HFFc6 (cell line): ENCODE measurements around the gene AK4. TPM values are rescaled to one million over a fixed set of nuclear protein-coding genes. Genes with fewer than 3 reads are reported as not detected.

ENCODE experiments used
- DNase-seq: peaks from one replicate; pipeline ENCODE4 v3.0.0-alpha.2; 2018
- H3K27ac Mint-ChIP-seq: 2 replicates; pipeline ENCODE4 v1.8.0; 2020; ENCODE audit warnings: mild to moderate bottlenecking, mixed read lengths
- H3K27me3 Mint-ChIP-seq: 2 replicates; pipeline ENCODE4 v1.8.0; 2021; ENCODE audit warnings: mild to moderate bottlenecking, moderate library complexity, mixed read lengths; ENCODE audit not compliant: insufficient read depth
- H3K36me3 Mint-ChIP-seq: 2 replicates; pipeline ENCODE4 v1.8.0; 2021; ENCODE audit warnings: low read depth, mixed read lengths
- H3K4me1 Mint-ChIP-seq: 2 replicates; pipeline ENCODE4 v1.8.0; 2020; ENCODE audit warnings: low read depth, mixed read lengths
- H3K4me3 Mint-ChIP-seq: 2 replicates; pipeline ENCODE4 v1.8.0; 2020; ENCODE audit warnings: mild to moderate bottlenecking, moderate library complexity, mixed read lengths
- H3K9me3 Mint-ChIP-seq: 2 replicates; pipeline ENCODE4 v1.8.0; 2020; ENCODE audit warnings: mild to moderate bottlenecking, mixed read lengths
- total RNA-seq, 6 experiments: library from RNA; stranded (reverse); fragmentation: NEBNext Ultra II Directional; extraction: Animal tissue kit (Norgen Biotek cat#: 25700); gene quantifications; 2 replicates in 1 of 6; 3 replicates in 5 of 6; pipeline ENCODE4 v1.2.3, GENCODE V29; 2021
- TF ChIP-seq, protein P1 (sequence below): fragments of 200-600 bp; sonication (generic); IDR thresholded peaks from 2 replicates; pipeline ENCODE4 v1.5.0; 2021; ENCODE audit warnings: antibody characterized with exemption, mild to moderate bottlenecking

The AK4 gene
- total RNA-seq, 6 experiments from 2014 or later, result 0.25 to 3.3 (median 0.53) TPM

- Mint-ChIP-seq H3K27ac (no peak overlapping the region), H3K36me3 (no peaks in the 10 kb centered on the region), H3K27me3 (peaks cover 28% of the 10 kb centered on the region), H3K9me3 (no peaks in the 10 kb centered on the region), H3K4me1 (no peaks in the 10 kb centered on the region), H3K4me3 (no peak overlapping the region)
- no peak for DNase-seq
- TF ChIP-seq, protein P1, sequence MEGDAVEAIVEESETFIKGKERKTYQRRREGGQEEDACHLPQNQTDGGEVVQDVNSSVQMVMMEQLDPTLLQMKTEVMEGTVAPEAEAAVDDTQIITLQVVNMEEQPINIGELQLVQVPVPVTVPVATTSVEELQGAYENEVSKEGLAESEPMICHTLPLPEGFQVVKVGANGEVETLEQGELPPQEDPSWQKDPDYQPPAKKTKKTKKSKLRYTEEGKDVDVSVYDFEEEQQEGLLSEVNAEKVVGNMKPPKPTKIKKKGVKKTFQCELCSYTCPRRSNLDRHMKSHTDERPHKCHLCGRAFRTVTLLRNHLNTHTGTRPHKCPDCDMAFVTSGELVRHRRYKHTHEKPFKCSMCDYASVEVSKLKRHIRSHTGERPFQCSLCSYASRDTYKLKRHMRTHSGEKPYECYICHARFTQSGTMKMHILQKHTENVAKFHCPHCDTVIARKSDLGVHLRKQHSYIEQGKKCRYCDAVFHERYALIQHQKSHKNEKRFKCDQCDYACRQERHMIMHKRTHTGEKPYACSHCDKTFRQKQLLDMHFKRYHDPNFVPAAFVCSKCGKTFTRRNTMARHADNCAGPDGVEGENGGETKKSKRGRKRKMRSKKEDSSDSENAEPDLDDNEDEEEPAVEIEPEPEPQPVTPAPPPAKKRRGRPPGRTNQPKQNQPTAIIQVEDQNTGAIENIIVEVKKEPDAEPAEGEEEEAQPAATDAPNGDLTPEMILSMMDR, result no peak
These were observed 16.6 kb downstream of the AK4 start for GRCh38 chr1:65164633-65165032.

GRCh38 chr1:65165269-65165993 is 17.4 kb downstream of the AK4 start:
- H3K4me3 Mint-ChIP-seq, result no peak overlapping the region
- no peaks in the 10 kb centered on the region for H3K36me3 Mint-ChIP-seq
- no peak for DNase-seq
- peaks cover 28% of the 10 kb centered on the region for H3K27me3 Mint-ChIP-seq
- TF ChIP-seq, protein P1, result no peak
- H3K4me1 Mint-ChIP-seq, result no peaks in the 10 kb centered on the region
- no peaks in the 10 kb centered on the region for H3K9me3 Mint-ChIP-seq
- no peak overlapping the region for H3K27ac Mint-ChIP-seq

DNA sequence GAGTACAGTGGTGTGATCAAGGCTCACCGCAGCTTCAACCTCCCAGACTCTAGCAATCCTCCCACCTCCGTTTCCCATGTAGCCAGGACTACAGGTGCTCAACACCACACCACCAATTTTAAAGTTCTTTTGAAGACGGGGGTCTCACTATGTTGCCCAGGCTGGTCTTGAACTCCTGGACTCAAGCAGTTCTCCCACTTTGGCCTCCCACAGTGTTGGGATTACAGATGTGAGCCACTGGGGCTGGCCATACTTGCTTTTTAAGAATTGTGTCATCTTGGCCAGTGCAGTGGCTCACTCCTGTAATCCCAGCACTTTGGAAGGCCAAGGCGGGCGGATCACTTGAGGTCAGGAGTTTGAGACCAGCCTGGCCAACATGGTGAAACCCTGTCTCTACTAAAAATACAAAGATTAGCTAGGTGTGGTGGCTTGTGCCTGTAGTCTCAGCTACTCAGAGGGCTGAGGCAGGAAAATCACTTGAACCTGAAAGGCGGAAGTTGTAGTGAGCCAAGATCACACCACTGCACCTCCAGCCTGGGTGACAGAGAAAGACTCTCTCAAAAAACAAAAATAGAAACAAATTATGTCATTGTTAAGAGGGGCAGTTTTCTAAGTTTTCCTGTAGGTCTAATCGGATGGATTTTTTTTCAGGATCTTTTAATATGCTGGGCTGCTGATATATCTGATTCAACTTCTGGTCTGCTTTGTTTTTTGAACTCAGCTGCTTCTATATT is 18.7 kb downstream of the AK4 start:
- no peaks in the 10 kb centered on the region for H3K36me3 Mint-ChIP-seq
- TF ChIP-seq, protein P1, result no peak
- no peaks in the 10 kb centered on the region for H3K4me1 Mint-ChIP-seq
- peaks cover 24% of the 10 kb centered on the region for H3K27me3 Mint-ChIP-seq
- H3K4me3 Mint-ChIP-seq, result no peak overlapping the region
- DNase-seq, result no peak
- H3K27ac Mint-ChIP-seq, result no peak overlapping the region
- H3K9me3 Mint-ChIP-seq, result no peaks in the 10 kb centered on the region

- Mint-ChIP-seq H3K27ac (no peak overlapping the region), H3K36me3 (no peaks in the 10 kb centered on the region), H3K4me3 (no peak overlapping the region), H3K9me3 (no peaks in the 10 kb centered on the region), H3K27me3 (peaks cover 17% of the 10 kb centered on the region), H3K4me1 (no peaks in the 10 kb centered on the region)
- DNase-seq, result no peak
- TF ChIP-seq, protein P1, result no peak
These were observed 19.7 kb downstream of the AK4 start for GRCh38 chr1:65167586-65168242.

DNA sequence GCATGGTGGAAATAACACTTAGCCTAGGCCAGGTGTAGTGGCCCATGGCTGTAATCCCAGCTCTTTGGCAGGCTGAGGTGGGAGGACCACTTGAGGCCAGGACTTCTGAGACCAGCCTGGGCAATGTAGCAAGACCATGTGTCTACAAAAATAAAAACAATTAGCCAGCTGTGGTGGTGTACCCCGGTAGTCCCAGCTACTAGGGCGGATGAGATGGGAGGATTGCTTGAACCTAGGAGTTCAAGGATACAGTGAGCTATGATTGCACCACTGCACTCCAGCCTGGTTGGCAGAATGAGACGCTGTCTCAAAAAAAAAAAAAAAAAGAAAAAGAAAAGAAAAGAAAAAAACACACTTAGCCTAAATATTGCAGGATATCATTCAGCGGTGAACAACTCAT is 20.9 kb downstream of the AK4 start:
- Mint-ChIP-seq H3K36me3 (no peaks in the 10 kb centered on the region), H3K27me3 (peaks cover 20% of the 10 kb centered on the region), H3K27ac (no peak overlapping the region), H3K4me3 (no peak overlapping the region), H3K9me3 (no peaks in the 10 kb centered on the region), H3K4me1 (peaks cover under 1% of the 10 kb centered on the region; the same call in 1 of the 2 replicates)
- DNase-seq, result no peak
- TF ChIP-seq, protein P1, result no peak
